Panc1 (cell line): ENCODE data around the gene TLR6.

Experiments used
- POLR2AphosphoS5 ChIP-seq: IDR thresholded peaks from 2 replicates; pipeline ENCODE4 v1.6.1; 2012; ENCODE audit warnings: mild to moderate bottlenecking, low read depth, low read length, moderate library complexity
- SIN3A ChIP-seq: IDR thresholded peaks from 2 replicates; pipeline ENCODE4 v1.6.1; 2012; ENCODE audit warnings: low read depth, mild to moderate bottlenecking, low read length, moderate library complexity, borderline replicate concordance; ENCODE audit not compliant: insufficient read depth
- TCF7L2 ChIP-seq: IDR thresholded peaks from 2 replicates; pipeline ENCODE4 v1.6.1; 2011; ENCODE audit warnings: mild to moderate bottlenecking, low read depth, low read length, inconsistent platforms
- TF ChIP-seq, protein P1 (sequence below): fragments of 450-650 bp; IDR thresholded peaks from 2 replicates; pipeline ENCODE4 v1.5.1; 2017; ENCODE audit warnings: mild to moderate bottlenecking
- TF ChIP-seq, protein P2 (sequence below), 2 experiments: IDR thresholded peaks; 2 replicates each; pipeline ENCODE4 v1.6.1; 2011 to 2012; ENCODE audit warnings: low read depth in 2 of 2, control low read depth in 1 of 2, low read length in 1 of 2, mild to moderate bottlenecking in 1 of 2, moderate library complexity in 1 of 2; ENCODE audit not compliant: insufficient read depth in 1 of 2

DNA sequence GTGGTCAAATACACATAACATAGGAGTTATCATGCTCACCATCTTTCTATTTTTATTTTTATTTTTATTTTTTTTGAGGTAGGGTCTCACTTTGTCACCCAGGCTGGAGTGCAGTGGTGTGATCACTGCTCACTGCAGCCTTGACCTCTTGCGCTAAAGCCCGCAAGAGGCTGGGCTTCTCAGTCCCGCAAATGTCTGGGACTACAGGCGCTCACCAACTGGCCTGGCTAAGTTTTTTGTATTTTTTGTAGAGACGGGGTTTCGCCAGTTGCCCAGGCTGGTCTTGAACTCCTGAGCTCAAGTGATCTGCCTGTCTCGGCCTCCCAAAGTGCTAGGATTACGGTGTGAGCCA lies 73.5 kb downstream of the TLR6 start:
- TF ChIP-seq, protein P1, sequence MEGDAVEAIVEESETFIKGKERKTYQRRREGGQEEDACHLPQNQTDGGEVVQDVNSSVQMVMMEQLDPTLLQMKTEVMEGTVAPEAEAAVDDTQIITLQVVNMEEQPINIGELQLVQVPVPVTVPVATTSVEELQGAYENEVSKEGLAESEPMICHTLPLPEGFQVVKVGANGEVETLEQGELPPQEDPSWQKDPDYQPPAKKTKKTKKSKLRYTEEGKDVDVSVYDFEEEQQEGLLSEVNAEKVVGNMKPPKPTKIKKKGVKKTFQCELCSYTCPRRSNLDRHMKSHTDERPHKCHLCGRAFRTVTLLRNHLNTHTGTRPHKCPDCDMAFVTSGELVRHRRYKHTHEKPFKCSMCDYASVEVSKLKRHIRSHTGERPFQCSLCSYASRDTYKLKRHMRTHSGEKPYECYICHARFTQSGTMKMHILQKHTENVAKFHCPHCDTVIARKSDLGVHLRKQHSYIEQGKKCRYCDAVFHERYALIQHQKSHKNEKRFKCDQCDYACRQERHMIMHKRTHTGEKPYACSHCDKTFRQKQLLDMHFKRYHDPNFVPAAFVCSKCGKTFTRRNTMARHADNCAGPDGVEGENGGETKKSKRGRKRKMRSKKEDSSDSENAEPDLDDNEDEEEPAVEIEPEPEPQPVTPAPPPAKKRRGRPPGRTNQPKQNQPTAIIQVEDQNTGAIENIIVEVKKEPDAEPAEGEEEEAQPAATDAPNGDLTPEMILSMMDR: 0 out of 2 replicates have a peak, but pooled peaks have one; percentile 12
- TF ChIP-seq POLR2AphosphoS5 (no peak), TCF7L2 (no peak), SIN3A (no peak)
- TF ChIP-seq, protein P2, sequence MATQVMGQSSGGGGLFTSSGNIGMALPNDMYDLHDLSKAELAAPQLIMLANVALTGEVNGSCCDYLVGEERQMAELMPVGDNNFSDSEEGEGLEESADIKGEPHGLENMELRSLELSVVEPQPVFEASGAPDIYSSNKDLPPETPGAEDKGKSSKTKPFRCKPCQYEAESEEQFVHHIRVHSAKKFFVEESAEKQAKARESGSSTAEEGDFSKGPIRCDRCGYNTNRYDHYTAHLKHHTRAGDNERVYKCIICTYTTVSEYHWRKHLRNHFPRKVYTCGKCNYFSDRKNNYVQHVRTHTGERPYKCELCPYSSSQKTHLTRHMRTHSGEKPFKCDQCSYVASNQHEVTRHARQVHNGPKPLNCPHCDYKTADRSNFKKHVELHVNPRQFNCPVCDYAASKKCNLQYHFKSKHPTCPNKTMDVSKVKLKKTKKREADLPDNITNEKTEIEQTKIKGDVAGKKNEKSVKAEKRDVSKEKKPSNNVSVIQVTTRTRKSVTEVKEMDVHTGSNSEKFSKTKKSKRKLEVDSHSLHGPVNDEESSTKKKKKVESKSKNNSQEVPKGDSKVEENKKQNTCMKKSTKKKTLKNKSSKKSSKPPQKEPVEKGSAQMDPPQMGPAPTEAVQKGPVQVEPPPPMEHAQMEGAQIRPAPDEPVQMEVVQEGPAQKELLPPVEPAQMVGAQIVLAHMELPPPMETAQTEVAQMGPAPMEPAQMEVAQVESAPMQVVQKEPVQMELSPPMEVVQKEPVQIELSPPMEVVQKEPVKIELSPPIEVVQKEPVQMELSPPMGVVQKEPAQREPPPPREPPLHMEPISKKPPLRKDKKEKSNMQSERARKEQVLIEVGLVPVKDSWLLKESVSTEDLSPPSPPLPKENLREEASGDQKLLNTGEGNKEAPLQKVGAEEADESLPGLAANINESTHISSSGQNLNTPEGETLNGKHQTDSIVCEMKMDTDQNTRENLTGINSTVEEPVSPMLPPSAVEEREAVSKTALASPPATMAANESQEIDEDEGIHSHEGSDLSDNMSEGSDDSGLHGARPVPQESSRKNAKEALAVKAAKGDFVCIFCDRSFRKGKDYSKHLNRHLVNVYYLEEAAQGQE (IDR thresholded peaks at IDR 0.05; ENCODE audit: insufficient read depth in 1 of 2, low read depth in 2 of 2, low read length in 1 of 2): no peak
